KOPT-K1 (cell line): Measurements from ENCODE around the gene SYNE1.
"Not testable (repeated sequence)": the region's sequence is repeated elsewhere in the genome, so short reads cannot be mapped to it uniquely, and the experiment has no call there.

ENCODE experiments used
- H3K27ac ChIP-seq: fragments of 200-600 bp; sonication (generic); 2 replicates; pipeline ENCODE4 v1.5.1; 2016; ENCODE audit warnings: antibody characterized with exemption, mild to moderate bottlenecking, low read depth, low read length; ENCODE audit not compliant: poor library complexity, severe bottlenecking
- H3K36me3 ChIP-seq: fragments of 200-600 bp; sonication (generic); 2 replicates; pipeline ENCODE4 v1.5.1; 2017; ENCODE audit warnings: antibody characterized with exemption, mild to moderate bottlenecking, low read length, moderate library complexity; ENCODE audit not compliant: insufficient read depth
- H3K9me3 ChIP-seq: fragments of 200-600 bp; sonication (generic); 2 replicates; pipeline ENCODE4 v1.5.1; 2017; ENCODE audit warnings: antibody characterized with exemption, low read length, mild to moderate bottlenecking; ENCODE audit not compliant: insufficient read depth, poor library complexity, severe bottlenecking

Gene SYNE1

GRCh38 chr6:152094992-152095592, 542.1 kb downstream of the SYNE1 start:
- no peaks in the 10 kb centered on the region for H3K36me3 ChIP-seq
- no peaks in the 10 kb centered on the region for H3K9me3 ChIP-seq
- H3K27ac ChIP-seq: no peak overlapping the region

GRCh38 chr6:152094276-152094675, 542.9 kb downstream of the SYNE1 start:
- H3K36me3 ChIP-seq: no peaks in the 10 kb centered on the region

DNA sequence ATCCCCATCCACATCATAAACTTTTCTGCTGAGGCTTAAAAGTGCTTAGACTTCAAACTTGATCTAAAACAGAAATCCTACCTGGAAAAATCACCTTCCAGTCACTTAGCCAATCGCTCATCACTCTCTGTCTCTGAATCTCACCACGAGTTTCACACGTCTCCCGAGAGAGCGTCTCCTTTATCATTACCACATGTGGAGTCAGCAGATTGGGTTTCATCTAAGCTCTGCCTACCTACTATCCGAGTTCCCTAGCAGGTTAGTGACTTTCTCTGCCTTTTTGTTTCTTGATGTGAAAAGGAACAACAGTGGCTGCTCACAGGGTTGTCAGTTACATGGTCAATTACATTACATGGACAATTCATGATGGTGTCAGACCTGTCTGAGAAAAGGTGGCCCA, 543.5 kb downstream of the SYNE1 start:
- no peaks in the 10 kb centered on the region for H3K9me3 ChIP-seq
- no peaks in the 10 kb centered on the region for H3K36me3 ChIP-seq
- no peak overlapping the region for H3K27ac ChIP-seq

More at GRCh38 chr6:152094276-152094675, 542.9 kb downstream of the SYNE1 start:
- H3K9me3 ChIP-seq: no peaks in the 10 kb centered on the region
- H3K27ac ChIP-seq: no peak overlapping the region

- Histone ChIP-seq H3K9me3 (no peaks in the 10 kb centered on the region), H3K36me3 (no peaks in the 10 kb centered on the region), H3K27ac (no peak overlapping the region)
These were observed 545.3 kb downstream of the SYNE1 start for GRCh38 chr6:152091851-152092341.

DNA sequence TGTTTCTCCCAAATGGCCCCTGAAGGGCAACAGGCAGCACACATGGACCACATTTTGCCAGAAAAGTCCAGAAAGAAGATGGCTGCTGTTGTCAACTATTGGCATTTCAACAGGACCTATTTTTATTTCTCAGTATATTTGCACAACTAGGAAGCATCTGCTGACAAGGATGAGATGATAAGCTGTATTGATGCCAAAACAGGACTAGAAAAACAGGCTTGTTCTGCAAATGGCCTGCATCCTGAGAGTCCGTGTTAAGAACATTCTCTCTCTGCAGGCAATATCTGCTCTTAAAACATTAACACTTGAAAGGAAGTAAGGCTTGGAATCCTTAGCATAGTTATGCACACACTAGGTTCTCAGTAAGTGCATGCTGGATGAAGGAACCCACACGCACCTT, 546.0 kb downstream of the SYNE1 start:
- H3K9me3 ChIP-seq: no peaks in the 10 kb centered on the region
- no peak overlapping the region for H3K27ac ChIP-seq
- H3K36me3 ChIP-seq: no peaks in the 10 kb centered on the region

DNA sequence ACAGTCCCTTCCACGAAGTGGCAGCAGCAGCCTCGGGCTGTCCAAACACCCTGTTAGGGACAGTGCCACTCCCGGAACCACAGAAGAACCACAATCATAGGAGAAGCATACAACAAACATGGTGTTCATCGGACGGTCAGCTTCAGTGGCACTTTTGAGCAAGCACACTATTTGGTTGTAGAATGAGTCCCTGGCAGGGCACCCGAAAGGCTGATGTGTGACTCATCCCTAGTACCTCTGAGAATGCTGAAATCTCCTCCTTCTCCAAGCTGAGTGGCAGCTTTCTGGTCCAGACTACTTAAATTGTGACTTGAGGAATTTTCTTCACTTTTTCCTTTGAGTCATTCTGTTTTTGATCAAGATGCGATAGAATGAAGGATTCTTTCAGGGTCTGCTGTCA, 547.2 kb downstream of the SYNE1 start:
- Histone ChIP-seq H3K36me3 (no peaks in the 10 kb centered on the region), H3K9me3 (no peaks in the 10 kb centered on the region), H3K27ac (no peak overlapping the region)

DNA sequence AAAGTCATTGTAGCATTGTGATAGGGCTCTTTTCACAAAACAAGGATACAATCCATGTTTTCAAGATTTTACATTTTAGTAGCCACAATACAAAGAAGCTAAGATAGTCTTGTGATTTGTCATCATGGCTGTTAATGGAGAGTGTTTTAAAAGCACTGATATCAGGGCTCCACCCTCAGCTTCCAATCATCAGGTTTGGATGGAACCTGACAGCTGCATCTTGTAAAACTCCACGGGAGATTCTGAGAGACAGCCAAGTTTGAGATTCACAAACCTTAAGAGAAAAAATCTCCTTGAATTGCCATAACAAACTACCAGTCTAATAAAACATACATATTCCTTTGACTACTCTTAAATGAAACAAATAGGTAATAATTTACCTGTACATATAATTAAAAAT, 549.5 kb downstream of the SYNE1 start:
- no peaks in the 10 kb centered on the region for H3K9me3 ChIP-seq
- H3K27ac ChIP-seq: no peak overlapping the region
- H3K36me3 ChIP-seq: no peaks in the 10 kb centered on the region

GRCh38 chr6:152087096-152087495, 550.1 kb downstream of the SYNE1 start:
- Histone ChIP-seq H3K36me3 (no peaks in the 10 kb centered on the region), H3K9me3 (no peaks in the 10 kb centered on the region), H3K27ac (no peak overlapping the region)

GRCh38 chr6:152086223-152086873, 550.8 kb downstream of the SYNE1 start:
- Histone ChIP-seq H3K27ac (no peak overlapping the region), H3K9me3 (no peaks in the 10 kb centered on the region), H3K36me3 (no peaks in the 10 kb centered on the region)

- H3K9me3 ChIP-seq: no peaks in the 10 kb centered on the region
- H3K36me3 ChIP-seq: no peaks in the 10 kb centered on the region
- H3K27ac ChIP-seq: no peak overlapping the region
These were observed 551.7 kb downstream of the SYNE1 start for GRCh38 chr6:152085451-152085921.

GRCh38 chr6:152078804-152079203, 558.4 kb downstream of the SYNE1 start:
- Histone ChIP-seq H3K27ac (no peak overlapping the region), H3K9me3 (peaks cover 10% of the 10 kb centered on the region), H3K36me3 (no peaks in the 10 kb centered on the region)

GRCh38 chr6:152078001-152078400, 559.2 kb downstream of the SYNE1 start:
- H3K27ac ChIP-seq: no peak overlapping the region
- peaks cover 10% of the 10 kb centered on the region for H3K9me3 ChIP-seq
- no peaks in the 10 kb centered on the region for H3K36me3 ChIP-seq

DNA sequence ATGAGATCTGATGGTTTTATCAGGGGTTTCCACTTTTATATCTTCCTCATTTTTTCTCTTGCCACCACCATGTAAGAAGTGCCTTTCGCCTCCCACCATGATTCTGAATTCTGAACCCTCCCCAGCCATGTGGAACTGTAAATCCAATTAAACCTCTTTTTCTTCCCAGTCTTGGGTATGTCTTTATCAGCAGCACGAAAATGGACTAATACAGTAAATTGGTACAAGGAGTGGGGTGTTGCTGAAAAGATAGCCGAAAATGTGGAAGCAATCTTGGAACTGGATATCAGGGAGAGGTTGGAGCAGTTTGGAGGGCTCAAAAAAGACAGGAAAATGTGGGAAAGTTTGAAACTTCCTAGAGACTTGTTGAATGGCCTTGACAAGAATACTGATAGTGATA, 560.9 kb downstream of the SYNE1 start:
- peaks cover 10% of the 10 kb centered on the region for H3K9me3 ChIP-seq
- not testable (repeated sequence) for H3K27ac ChIP-seq, H3K36me3 ChIP-seq

- Histone ChIP-seq H3K36me3 (no peaks in the 10 kb centered on the region), H3K27ac (no peak overlapping the region), H3K9me3 (peaks cover 10% of the 10 kb centered on the region)
These were observed 565.3 kb downstream of the SYNE1 start for GRCh38 chr6:152071843-152072242.
